Stomach (tissue), 4 donors: ENCODE results near the gene BCAR1.
"Not testable (repeated sequence)": the region's sequence is repeated elsewhere in the genome, so short reads cannot be mapped to it uniquely, and the experiment has no call there.

ENCODE experiments used
- EP300 ChIP-seq: sonication (generic); formaldehyde crosslinking; IDR thresholded peaks from one replicate; pipeline ENCODE4 v1.6.1; 2017; ENCODE audit warnings: antibody characterized with exemption
- POLR2A ChIP-seq, 4 donors: fragments of 450-650 bp; IDR thresholded peaks; one replicate each; pipeline ENCODE4 v1.6.1; 2016; ENCODE audit warnings: antibody characterized with exemption in 4 of 4, control low read depth in 2 of 4, mild to moderate bottlenecking in 1 of 4, moderate library complexity in 1 of 4

DNA sequence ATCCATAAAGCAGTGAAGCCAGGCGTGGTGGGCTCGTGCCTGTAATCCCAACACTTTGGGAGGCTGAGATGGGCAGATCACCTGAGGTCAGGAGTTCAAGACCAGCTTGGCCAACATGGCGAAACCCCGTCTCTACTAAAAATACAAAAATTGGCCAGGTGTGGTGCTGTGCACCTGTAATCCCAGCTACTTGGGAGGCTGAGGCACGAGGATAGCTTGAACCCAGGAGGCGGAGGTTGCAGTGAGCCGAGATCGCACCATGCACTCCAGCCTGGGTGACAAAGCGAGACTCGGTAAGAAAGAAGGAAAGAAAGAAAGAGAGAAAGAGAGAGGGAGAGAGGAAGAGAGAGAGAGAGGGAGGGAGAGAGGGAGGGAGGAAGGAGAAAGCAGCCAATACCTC lies 21.2 kb upstream of the BCAR1 start:
- TF ChIP-seq EP300; POLR2A (IDR thresholded peaks at IDR 0.05): not testable (repeated sequence)
